Fibroblast of upper back skin (primary cell): ENCODE data around the gene CKLF.
A peak's percentile ranks its signal among the peaks of the same experiment; 100 is the strongest.
"Not testable (repeated sequence)": the region's sequence is repeated elsewhere in the genome, so short reads cannot be mapped to it uniquely, and the experiment has no call there.

ENCODE experiments used
- DNase-seq: peaks from one replicate; pipeline ENCODE4 v3.0.0-alpha.2; 2013

Gene CKLF

GRCh38 chr16:66572356-66572755, 20.0 kb downstream of the CKLF start:
- DNase-seq, result no peak

GRCh38 chr16:66574081-66574480, 21.7 kb downstream of the CKLF start:
- no peak for DNase-seq

DNA sequence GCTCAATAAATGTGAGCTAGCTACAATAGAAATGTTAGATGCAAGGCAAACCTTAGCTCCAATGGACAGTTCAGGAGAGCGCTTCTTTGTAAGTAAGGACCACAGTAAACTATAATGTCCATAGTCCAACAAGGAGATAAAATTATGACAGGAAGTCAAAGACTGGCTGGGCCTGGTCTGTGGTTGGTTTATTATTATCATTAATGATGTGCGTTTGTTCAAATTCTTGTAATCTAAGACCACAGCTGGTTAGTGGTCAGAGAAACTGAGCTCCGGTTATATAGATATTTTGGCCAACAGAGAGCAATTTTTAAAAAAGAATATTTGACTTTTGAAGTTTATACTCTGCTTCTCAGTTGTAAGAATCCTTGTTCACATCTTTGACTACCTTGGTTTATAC, 22.2 kb downstream of the CKLF start:
- DNase-seq, result no peak

DNA sequence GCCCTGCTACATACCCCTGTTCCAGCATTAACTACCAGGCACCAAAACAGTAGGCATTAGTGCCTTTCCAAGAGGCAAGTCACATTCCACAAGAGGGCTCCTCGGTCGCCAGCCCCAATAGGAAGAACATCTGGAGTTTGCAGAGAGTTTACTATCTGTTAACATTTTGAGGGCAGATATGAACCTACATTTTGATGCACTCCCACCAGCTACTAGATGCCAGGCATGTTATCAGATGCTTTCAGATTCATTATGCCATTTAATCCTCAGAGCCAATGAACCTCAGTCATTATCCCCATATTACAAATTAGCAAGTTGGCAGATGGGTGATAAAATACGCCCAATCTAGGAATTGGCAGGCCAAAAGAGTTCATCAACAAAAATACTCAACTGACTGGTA, 22.7 kb downstream of the CKLF start:
- DNase-seq, result no peak

- no peak for DNase-seq
Measured at GRCh38 chr16:66576296-66576695, 23.9 kb downstream of the CKLF start.

- peak; percentile 16 for DNase-seq
Measured at GRCh38 chr16:66578651-66579531, 26.5 kb downstream of the CKLF start, which contains the start of gene CMTM2. Gene CMTM2, plus strand, starts transcription at chr16:66579463. Its CDS starts 145 bp downstream, at chr16:66579608.

DNA sequence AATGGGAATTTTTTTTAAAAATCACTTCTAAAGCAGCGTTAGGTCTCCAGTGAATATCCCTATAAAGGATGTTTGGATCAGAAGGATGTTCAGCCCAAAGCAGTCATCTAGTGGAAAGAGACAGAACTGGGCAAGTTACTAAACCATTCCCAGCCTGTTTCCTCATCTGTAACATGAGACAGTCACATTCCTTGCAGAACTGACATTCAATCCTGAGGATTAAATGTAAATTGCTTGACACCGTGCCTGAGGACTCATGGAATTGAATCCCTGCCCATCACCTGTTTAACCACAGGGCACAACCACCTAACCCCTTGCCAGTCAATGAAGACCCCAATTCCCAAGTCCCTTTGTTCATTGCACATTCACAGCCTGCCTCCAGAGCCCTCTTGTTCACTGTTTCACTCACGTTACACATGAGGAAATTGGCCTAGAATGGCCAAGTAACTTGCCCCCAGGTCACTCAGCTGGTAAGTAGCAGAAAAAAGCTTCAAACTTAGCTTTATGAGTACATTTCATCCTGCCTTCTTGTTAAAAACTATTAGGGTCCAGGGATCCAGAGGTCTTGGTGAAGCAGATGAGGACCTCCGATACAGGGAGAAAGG, 28.3 kb downstream of the CKLF start:
- DNase-seq, result peak; percentile 79

DNA sequence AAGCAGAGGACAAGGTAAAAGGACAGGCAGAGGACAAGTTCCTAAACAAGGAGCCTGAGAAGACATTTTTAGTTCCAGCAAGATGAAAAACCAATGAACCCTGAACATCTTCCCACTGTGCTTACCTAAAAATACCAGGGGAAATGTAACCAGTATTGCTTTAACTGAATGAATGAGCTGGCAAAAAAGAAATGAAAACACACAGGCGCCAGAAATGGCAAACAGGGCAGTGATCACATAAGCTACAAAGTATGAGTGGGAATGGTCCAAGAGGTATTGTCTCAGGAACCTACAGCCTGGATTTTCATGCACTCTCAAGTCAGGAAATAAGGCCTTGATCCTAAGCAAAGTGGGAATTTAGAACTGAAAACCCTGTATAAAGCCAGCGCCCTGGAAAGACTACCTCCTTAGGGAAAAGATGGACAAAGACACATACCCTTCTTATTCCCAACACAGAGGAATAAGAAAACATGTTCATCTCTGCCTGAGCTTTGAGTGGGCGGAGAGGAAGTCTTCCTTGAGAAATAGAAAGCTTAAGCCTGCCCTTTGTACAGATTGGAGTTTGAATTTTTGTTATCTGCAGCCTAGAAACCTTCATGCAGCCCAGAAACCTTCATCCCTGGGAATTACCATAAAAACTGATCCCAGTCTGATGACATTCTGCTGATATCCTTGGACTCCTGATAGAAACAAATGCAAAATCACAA, 29.0 kb downstream of the CKLF start:
- no peak for DNase-seq

GRCh38 chr16:66585481-66586239, 33.3 kb downstream of the CKLF start:
- no peak for DNase-seq

DNA sequence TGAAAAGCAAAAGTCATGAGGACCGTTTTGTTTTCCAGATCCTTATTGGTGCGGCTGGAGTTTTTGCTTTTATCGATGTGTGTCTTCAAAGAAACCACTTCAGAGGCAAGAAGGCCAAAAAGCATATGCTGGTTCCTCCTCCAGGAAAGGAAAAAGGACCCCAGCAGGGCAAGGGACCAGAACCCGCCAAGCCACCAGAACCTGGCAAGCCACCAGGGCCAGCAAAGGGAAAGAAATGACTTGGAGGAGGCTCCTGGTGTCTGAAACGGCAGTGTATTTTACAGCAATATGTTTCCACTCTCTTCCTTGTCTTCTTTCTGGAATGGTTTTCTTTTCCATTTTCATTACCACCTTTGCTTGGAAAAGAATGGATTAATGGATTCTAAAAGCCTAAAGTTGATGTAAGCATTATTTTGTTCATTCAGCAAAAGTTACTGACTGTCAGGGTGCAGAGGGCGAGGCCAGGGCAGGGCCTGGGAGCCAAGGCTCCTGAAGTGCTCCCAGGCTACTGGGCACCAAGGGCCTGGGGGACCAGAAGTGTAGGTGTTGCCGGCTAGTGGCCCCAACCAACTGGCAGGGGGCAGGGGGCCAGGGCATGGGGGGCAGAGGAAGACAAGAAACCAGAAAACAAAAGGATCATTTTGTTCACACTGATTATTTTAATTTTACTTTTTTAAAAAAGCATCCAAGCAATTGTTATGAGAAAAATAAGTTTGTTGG, 35.7 kb downstream of the CKLF start:
- no peak for DNase-seq

DNA sequence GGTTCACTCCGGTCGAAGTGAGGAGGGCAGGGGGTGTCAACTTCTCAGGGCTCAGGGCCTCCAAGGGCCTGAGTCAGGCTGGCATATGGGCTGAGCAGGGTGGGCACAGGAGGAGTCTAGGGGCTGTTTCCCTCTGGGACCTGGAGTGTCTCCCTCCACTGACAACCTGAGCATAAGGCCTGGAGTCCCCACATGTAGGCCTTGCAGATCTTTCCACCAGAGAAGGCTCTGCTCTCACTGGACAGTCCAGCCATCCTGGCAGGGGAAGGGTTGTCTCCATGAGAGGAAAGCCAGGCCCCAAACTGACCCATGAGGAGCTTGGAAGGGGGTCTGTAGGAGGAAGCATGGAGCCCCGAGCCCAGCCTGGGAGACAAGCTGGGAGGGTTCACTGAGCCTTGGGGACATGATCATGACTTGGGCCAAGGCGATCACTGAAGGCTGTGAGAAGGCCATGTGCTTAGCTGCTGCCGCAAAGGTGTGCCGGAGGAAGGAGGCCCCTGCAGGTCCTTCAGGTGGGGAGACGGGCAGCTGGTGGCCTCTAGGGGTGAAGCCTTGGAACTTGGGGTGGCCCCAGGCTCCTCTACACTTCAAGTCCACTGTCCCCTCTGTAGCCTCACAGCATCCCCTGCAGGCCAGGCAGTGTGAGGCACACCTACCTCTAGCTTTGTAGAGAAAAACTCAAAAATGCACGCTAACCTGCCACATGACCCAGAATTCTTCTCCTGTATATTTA, 36.8 kb downstream of the CKLF start:
- no peak for DNase-seq

GRCh38 chr16:66590322-66590721, 37.9 kb downstream of the CKLF start:
- DNase-seq, result no peak

DNA sequence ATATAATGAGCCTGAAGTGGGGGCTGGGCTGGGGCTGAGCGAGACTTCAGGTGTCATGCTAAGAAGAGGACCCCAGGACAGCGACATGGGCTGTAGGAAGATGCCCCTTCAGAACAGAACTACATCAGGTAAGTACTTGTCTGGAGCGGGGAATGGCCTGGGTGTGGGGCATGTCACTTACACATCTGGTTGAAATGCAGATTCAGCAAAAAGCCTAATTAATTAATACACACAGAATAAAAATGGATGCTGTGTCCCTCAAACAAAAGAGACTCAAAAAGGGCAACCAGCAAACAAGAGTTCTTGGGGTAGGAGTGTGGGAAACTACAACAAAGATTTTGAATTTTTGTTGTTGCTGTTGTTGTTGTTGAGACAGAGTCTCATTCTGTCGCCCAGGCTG, 38.6 kb downstream of the CKLF start:
- no peak for DNase-seq

DNA sequence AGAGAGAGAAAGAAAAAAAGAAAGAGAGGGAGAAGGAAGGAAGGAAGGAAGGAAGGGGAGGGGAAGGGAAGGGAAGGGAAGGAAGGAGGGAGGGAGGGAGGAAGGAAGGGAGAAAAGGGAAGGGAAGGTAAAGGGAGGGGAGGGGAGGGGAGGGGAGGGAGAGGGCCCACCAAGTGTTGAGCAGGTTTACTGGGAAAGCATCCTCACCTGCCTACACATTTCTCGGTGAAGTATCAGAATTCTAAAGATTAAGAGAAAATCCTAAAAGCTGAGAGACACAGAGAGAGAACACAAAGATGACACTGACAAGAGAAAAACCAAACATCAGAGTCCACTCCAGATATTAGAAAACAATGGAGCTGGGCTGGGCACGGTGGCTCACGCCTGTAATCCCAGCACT, 39.9 kb downstream of the CKLF start:
- DNase-seq, result no peak

- no peak for DNase-seq
Measured at GRCh38 chr16:66592814-66593213, 40.4 kb downstream of the CKLF start.

DNA sequence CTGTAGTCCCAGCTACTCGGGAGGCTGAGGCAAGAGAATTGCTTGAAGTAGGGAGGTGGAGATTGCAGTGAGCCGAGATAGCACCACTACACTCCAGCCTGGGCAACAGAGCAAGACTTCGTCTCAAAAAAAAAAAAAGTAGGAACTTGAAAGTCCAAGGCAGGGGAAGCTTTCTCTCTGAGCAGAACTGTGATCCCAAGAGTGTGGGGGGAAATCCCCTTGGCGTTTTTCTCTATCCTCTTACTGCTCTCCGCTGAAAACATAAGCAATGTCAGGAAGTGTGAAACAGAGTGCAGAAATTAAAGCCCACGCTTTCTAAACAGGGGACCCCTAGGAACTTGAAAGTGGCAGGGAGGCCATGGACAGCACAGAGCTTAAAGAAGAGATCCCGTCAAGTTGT, 42.4 kb downstream of the CKLF start:
- DNase-seq, result no peak

- not testable (repeated sequence) for DNase-seq
Measured at GRCh38 chr16:66596559-66596958, 44.2 kb downstream of the CKLF start.

GRCh38 chr16:66596986-66597848, 44.8 kb downstream of the CKLF start:
- DNase-seq, result no peak

- DNase-seq, result no peak
Measured at GRCh38 chr16:66598111-66598510, 45.7 kb downstream of the CKLF start.

GRCh38 chr16:66599726-66600125, 47.4 kb downstream of the CKLF start:
- no peak for DNase-seq

- no peak for DNase-seq
Measured at GRCh38 chr16:66600477-66600876, 48.1 kb downstream of the CKLF start.
